GM20431 (cell line): Measurements from ENCODE around the gene MESP1.

Experiments used
- in situ Hi-C: fragments of 300-500 bp; cut with MseI, MboI; formaldehyde crosslinking; loops from one replicate; pipeline ENCODE4 v1.15.0; 2020; ENCODE audit warnings: low sequenced_read_pairs; ENCODE audit not compliant: unreplicated experiment

MESP1 gene

DNA sequence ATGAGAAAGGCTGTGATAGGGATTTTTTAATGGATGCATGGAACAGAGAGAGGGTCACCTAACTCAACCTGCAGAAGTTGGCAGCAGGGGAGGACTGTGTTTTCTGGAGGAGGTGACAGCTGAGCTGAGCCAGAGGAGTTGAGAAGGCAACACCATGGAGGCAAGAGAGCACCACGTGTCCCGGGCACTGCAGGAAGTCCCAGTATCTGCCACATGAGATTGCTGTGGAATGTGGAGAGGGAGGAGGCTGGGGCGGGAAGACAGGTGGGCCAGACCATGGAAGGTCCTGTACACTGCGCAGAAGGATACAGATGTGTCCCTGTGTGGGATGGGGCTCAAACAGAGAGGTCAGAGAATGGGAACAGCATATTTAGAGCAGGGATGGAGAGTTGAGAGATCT is 15.3 kb downstream of the MESP1 start:
- in situ Hi-C loops: loop anchor here (25.0 kb wide), 1 partner anchor 352 kb away; no protein-coding TSS in a partner anchor

DNA sequence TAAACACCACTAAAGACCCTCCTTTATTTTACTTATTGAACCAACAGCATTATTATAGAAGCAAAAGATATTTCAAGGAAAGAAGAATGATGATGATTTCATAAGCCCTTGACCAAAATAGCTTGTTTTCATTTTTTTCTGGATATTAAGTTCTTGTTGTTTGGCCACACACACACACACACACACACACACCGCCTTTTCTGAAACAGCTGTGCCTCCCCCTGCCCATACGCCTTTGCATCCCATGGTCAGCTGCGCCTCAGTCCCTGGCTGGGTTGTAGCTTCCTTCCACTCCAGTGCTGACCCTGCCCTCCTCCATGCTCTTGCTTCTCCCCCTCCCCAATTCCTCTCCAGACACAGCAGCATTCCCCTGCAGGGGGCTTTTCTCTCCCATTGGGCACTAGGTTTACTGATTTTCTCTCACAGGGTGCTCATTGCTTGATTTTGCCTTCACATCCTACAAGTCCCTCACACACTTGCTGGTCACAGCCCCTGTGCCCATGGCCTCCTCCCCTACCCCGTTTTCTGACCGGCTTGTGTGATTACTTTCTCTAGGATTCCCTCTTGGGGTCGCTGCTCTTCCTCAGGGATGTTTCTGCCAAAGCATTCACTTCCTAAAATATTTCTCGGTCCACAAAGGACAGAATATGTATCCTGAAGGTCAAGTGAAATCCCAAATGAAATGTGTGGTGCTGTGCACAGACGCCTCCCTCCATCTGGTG is 18.4 kb downstream of the MESP1 start:
- in situ Hi-C loops: loop anchor here (25.0 kb wide), 1 partner anchor 355 kb away; no protein-coding TSS in a partner anchor

DNA sequence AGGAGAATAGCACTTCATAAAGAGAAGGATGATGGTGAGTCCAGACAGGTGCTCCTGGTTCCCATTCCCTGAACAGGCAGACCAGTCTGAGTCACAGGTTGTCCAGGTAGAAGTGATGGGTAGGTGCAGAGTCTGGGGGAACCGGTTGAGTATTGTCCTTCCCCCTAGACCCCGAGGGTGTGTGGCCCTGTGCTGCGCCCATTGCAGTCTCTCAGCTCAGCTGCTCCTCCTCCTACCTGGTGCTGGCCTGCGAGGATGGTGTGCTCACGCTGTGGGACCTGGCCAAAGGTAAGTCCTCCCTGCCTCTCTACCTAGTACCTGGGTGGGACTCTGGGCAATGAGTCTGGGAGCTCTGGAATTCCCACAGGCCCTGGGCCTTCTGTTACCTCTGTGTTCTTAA is 19.8 kb downstream of the MESP1 start:
- in situ Hi-C loops: loop anchor here (25.0 kb wide), 1 partner anchor 356 kb away; no protein-coding TSS in a partner anchor

DNA sequence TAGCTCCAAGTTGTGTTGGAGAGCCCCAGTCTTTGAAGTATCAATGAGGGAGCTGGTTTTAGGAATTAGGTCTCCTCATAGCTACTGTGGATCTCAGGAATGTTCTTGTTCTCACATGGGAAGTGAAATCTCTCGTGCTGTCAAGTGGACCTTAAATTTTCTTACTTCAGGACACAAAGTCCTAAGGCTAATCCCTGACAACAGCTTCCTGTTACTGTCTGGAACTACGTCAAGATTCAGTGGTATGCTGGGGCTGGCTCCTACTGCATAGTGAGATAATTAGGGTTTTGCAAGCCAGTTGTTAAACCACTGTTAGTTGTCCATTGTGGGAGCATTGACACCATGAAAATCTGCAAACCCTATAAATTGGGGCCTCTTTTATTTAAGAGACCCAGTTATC is 22.8 kb downstream of the MESP1 start:
- in situ Hi-C loops: loop anchor here (25.0 kb wide), 1 partner anchor 359 kb away; no protein-coding TSS in a partner anchor

DNA sequence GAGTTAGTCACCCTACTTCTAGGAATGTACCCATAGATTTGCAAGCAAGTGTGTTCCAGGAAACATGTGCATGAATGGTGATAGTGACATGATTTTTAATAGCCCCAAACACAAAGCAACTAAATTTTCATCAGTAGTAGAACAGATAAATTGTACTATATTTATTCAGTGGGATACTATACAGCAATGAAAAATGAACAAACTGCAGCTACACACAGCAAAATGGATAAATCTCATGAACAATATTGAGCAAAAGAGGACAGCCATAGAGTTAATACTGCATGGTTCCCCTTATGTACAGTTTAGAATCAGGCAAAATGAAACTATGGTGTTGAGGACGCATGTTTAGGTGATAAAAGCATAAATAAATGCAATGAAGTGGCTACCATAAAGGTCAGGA is 26.0 kb downstream of the MESP1 start:
- in situ Hi-C loops: loop anchor here (25.0 kb wide), 1 partner anchor 362 kb away; no protein-coding TSS in a partner anchor

DNA sequence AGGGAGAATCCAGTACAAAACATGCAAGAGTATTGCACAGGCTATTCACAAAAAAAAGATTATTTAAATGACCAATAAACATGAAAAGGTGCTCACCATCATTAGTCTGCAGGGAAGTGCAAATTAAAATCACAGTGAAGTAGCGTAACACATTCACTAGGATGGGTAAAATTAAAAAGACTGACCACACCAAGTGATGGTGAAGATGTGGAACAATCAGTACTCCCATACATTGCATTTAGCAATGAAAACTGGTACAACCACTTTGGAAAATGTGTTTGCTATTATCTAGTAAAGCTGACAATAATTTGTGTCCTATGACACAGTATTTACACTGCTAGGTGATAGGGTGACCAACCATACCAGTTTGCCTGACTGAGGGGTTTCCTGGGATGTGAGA is 26.4 kb downstream of the MESP1 start:
- in situ Hi-C loops: loop anchor here (25.0 kb wide), 1 partner anchor 363 kb away; no protein-coding TSS in a partner anchor

DNA sequence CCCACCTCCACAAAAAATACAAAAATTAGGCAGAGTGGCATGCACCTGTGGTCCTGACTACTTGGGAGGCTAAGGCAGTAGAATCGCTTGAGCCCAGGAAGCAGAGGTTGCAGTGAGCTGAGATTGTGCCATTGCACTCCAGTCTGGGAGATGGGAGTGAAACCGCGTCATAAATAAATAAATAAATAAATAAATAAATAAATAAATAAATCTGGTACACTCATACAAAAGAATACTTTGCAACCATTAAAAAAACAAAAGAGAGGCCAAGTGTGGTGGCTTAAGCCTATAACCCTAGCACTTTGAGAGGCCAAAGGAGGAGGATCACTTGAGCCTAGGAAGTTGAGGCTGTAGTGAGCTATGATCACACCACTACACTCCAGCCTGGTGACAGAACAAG is 28.0 kb downstream of the MESP1 start:
- in situ Hi-C loops: no loop called here

DNA sequence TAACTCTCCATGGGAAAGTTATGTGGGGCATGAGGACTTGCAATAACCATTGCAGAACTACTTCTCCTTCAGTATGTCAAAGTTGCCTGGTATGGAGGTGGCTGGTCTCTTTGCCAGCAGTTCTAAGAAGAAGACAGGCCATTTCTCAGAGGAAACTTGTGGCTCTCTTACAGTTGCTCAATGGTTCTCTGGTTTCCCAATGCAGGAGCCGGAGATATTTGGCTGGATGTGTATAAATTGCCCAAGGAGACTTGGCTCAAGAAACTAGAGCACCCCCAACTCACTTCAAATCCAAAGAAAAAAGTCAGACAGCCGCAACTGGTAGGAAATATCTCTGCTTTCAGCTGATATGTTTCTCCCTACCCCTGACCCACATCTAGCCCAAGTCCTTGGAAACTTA is 36.3 kb downstream of the MESP1 start:
- in situ Hi-C loops: no loop called here

DNA sequence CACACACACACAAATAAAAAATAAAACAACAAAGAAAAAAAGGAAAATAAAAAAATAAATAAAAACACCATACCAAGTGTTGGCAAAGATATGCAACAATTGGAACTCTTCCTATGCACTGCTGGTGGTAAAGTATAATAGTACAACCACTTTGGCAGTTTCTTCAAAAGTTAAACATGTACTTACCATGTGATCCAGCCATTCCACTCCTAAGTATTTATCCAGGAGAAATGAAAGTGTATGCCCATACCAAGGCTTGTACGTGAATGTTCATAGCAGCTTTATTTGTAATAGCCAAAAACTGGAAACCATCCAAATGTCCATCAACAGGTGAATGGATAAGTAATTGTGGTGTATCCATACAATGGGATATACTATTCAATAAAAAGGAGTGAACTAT is 43.5 kb downstream of the MESP1 start:
- in situ Hi-C loops: no loop called here

DNA sequence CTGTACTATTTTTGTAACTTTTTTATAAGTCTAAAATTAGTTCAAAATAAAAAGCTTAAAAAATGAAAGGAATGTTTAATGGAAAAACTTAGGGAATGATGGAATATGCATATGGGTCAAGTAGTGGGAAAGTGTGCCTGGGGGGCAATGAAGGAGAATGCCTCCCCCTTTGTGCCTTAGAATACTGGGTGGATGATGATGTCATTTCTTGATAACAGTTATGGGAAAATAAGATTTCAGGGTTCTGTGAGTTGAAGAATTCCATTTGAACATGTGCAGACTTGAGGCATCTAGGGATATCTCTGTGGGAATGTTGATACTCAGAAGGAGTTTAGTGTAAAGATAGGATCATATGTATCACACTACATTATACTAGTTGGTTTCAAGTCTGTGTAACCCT is 46.6 kb downstream of the MESP1 start:
- in situ Hi-C loops: no loop called here
